ENCODE results near the gene TGM1. TPM values are rescaled to one million over a fixed set of nuclear protein-coding genes. Genes with fewer than 3 reads are reported as not detected.

The TGM1 gene
- total RNA-seq, 4 donors from 2014 or later, result 0.20 TPM; not detected in 3

- intact Hi-C loops (cut with DNase I; ENCODE audit: low total_unique reads) (no loop called here), in situ Hi-C loops (cut with MboI; ENCODE audit: low sequenced_read_pairs in 4 of 4) (loop anchor here in 1 of 4 donors (10.0 kb wide), 1 partner anchor 59 kb away; the partner anchor contains the start of gene TINF2)
- DNase-seq (no peak), ATAC-seq (no peak)
- Histone ChIP-seq H3K4me1 (peaks cover 14 to 17% of the 10 kb centered on the region in 2 donors), H3K4me3 (no peak overlapping the region), H3K9me3 (no peaks in the 10 kb centered on the region), H3K27ac (no peak overlapping the region), H3K27me3 (no peaks in the 10 kb centered on the region), H3K36me3 (peaks cover 0 to 63% of the 10 kb centered on the region in 2 donors)
- no peak for TF ChIP-seq POLR2A (IDR thresholded peaks at IDR 0.05)
Measured at GRCh38 chr14:24304019-24304387, 41.0 kb upstream of the TGM1 start.

- Histone ChIP-seq H3K27ac (peak overlapping the region; percentile 75 to 89 (median 88)), H3K4me1 (peaks cover 13 to 20% of the 10 kb centered on the region in 2 donors), H3K27me3 (no peaks in the 10 kb centered on the region), H3K9me3 (no peaks in the 10 kb centered on the region), H3K36me3 (peaks cover 0 to 45% of the 10 kb centered on the region in 2 donors), H3K4me3 (peak overlapping the region; percentile 82 to 97 (median 88))
- no peak for ATAC-seq
- intact Hi-C loops (cut with DNase I; ENCODE audit: low total_unique reads) (no loop called here), in situ Hi-C loops (cut with MboI; ENCODE audit: low sequenced_read_pairs in 4 of 4) (loop anchor here in 1 of 4 donors (10.0 kb wide), 1 partner anchor 56 kb away; the partner anchor contains the start of gene TINF2)
- TF ChIP-seq CTCF (IDR thresholded peaks at IDR 0.05 in 4 of 5, conservative IDR thresholded peaks at IDR 0.05 in 1 of 5), result no peak
- no peak for TF ChIP-seq POLR2A (IDR thresholded peaks at IDR 0.05)
- no peak for DNase-seq
Measured at GRCh38 chr14:24300326-24300980, 37.5 kb upstream of the TGM1 start.

- peak; percentile 26 to 59 for TF ChIP-seq POLR2A (IDR thresholded peaks at IDR 0.05)
- TF ChIP-seq CTCF (IDR thresholded peaks at IDR 0.05 in 4 of 5, conservative IDR thresholded peaks at IDR 0.05 in 1 of 5), result peak in 1 of 5 experiments; percentile 3
- DNase-seq, result peak; percentile 68 to 85
- in situ Hi-C loops (cut with MboI; ENCODE audit: low sequenced_read_pairs in 4 of 4) (loop anchor here (5.0 to 10.0 kb wide), 2 partner anchors 55 to 57 kb away; partner anchors contain the start of gene TINF2 (in 4 of the 4)), intact Hi-C loops (cut with DNase I; ENCODE audit: low total_unique reads) (loop anchor here (1.0 to 10.0 kb wide), 3 partner anchors 57 to 349 kb away; partner anchors contain the start of genes IRF9 and TINF2)
- Histone ChIP-seq H3K27ac (peak within 1 kb of the TSS; percentile 75 to 89 (median 88)), H3K27me3 (no peaks in the 10 kb centered on the region), H3K4me3 (peak within 1 kb of the TSS; percentile 82 to 97 (median 88)), H3K4me1 (peaks cover 13 to 20% of the 10 kb centered on the region in 2 donors), H3K9me3 (no peaks in the 10 kb centered on the region), H3K36me3 (peaks cover 0 to 36% of the 10 kb centered on the region in 2 donors)
- peak; percentile 90 to 95 for ATAC-seq
Measured at GRCh38 chr14:24299255-24300191, 36.5 kb upstream of the TGM1 start, which contains the start of the genes DHRS1 and NOP9. TSS of gene DHRS1 (minus strand) at chr14:24299780. CDS start at chr14:24299106, 674 bp downstream. TSS of gene NOP9 (plus strand) at chr14:24299850. CDS start at chr14:24299955, 105 bp downstream.

GRCh38 chr14:24298892-24299254 lies 35.9 kb upstream of the TGM1 start:
- in situ Hi-C loops (cut with MboI; ENCODE audit: low sequenced_read_pairs in 4 of 4), result loop anchor here in 3 of 4 donors (5.0 to 10.0 kb wide), 2 partner anchors 54 to 57 kb away; partner anchors contain the start of gene TINF2 (in 3 of the 3)
- no peak for DNase-seq
- intact Hi-C loops (cut with DNase I; ENCODE audit: low total_unique reads), result loop anchor here (1.0 to 10.0 kb wide), 3 partner anchors 57 to 349 kb away; partner anchors contain the start of genes IRF9 and TINF2
- Histone ChIP-seq H3K4me3 (peak overlapping the region; percentile 82 to 97 (median 88)), H3K27ac (peak overlapping the region; percentile 75 to 89 (median 88)), H3K36me3 (peaks cover 0 to 30% of the 10 kb centered on the region in 2 donors), H3K27me3 (no peaks in the 10 kb centered on the region), H3K4me1 (peaks cover 13 to 20% of the 10 kb centered on the region in 2 donors), H3K9me3 (no peaks in the 10 kb centered on the region)
- TF ChIP-seq CTCF (IDR thresholded peaks at IDR 0.05 in 4 of 5, conservative IDR thresholded peaks at IDR 0.05 in 1 of 5), result no peak
- no peak for TF ChIP-seq POLR2A (IDR thresholded peaks at IDR 0.05)
- ATAC-seq, result no peak
